ENCODE data around the gene PLK5.

The PLK5 gene

DNA sequence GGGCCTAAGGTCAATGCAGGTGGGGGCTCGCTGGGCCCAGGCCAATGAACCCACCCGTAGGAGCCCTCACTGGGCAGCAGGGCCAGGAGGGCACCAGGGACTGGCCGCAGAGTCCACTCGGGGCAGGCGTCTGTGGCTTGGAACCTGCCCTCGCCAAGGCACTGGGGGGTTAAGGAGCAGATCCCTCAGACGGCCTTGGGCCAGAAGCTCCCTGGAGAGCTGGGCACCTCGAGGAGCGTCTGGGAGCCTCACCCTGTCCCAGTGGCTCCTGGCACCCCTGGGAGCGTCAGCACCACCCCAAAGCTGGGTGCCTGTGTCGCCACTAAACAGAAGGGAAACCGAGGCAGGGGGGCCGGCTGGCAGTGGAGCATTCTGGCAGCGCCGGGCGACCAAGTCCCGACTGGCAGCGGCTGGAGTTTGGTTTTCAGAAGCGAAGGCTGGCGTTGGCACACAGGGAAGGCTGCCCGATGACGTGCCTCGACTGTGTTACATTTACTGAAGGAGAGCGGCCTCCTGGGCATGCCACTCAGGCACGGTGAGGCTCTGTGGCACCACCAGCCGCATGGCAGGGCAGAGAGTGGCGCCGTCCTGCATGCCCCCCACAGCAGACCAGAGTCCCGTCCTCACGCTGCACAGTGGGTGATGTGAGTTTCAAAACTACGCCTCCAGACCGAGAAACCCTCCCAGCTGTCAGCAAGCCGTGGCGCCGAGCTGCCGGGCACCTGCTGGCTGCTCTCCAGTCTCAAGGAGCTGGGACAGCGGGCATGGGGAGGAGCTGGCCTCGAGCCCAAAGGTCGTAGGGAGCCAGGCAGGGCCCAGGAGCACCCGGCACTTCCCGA lies 53.4 kb downstream of the PLK5 start:
- no peak for DNase-seq (ENCODE audit: low spot score)

DNA sequence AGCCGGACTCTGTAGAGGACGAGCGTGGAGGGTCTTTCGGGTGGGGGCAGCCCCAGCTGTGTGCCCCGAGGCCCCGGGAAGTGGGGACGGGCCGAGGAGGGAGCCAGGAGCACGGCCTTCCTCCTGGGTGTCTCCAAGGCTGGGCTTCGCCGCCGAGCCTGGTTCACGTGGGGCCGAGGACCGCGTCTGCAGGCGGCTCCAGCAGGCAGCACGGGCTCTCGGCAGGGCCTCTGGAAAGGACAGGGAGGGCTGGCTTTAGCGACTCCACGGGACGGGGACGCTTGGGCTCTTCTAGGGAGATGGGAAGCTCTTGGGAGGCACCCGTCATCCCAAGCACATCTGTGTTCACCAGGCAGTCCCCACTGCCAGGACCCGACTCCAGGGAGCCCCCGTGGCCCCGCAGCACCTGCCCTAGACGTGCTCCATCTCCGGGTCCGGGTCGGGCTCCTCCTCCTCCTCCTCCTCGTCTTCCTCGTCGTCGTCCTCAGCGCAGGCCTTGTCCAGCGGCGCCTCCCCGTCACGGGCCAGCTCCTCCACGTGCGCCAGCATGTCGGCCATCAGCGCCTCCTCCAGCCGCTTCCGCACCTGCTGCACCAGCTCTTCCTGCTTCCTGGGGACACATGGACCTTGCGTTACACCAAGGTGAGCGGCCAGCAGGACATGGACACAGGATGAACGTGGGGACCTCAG lies 54.2 kb downstream of the PLK5 start:
- no peak for DNase-seq (ENCODE audit: low spot score)

DNA sequence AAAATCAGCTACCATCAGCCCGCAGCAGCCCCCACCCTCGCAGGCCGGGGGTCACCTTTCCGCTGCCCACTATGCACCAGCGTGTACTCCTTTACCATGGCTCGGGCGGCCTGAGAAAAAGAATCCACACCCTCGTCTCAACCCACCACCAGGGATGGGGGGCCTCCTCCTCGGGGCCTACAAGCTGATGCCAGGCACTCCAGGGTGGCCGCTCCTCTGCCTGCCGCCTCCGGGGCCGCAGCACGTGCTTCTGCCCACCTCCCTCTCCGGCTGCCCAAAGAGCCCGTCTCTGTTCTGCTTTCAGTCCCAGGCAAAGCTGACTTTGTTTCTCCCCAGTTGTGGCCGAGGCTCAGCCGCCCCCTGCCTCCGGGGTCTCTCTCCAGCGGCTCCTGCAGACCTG lies 55.3 kb downstream of the PLK5 start:
- DNase-seq (ENCODE audit: low spot score) = no peak

DNA sequence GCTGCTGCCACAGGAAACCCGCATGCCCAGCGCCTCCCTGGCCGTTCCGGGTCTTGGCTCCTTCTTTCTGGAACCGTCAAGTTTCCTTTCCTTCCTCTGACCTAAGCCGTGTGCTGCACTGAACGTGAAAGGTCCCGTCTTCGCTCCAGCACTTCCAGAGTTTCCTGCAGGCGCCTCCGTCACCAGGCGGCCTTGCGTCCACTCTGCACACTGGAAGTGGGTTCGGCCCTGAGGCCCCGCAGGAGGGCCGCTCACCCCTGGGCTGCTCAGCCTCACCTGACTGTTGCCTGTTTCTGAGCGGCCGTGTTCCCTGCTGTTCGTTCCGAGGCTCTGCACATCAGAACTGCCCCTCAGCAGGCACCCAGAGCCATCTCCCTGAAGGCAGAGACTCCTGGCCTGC lies 56.5 kb downstream of the PLK5 start:
- DNase-seq (ENCODE audit: low spot score) = no peak

- DNase-seq (ENCODE audit: low spot score) = no peak
These were observed 57.1 kb downstream of the PLK5 start for GRCh38 chr19:1580957-1581356.

GRCh38 chr19:1582201-1582600 lies 58.3 kb downstream of the PLK5 start:
- DNase-seq (ENCODE audit: low spot score) = no peak

DNA sequence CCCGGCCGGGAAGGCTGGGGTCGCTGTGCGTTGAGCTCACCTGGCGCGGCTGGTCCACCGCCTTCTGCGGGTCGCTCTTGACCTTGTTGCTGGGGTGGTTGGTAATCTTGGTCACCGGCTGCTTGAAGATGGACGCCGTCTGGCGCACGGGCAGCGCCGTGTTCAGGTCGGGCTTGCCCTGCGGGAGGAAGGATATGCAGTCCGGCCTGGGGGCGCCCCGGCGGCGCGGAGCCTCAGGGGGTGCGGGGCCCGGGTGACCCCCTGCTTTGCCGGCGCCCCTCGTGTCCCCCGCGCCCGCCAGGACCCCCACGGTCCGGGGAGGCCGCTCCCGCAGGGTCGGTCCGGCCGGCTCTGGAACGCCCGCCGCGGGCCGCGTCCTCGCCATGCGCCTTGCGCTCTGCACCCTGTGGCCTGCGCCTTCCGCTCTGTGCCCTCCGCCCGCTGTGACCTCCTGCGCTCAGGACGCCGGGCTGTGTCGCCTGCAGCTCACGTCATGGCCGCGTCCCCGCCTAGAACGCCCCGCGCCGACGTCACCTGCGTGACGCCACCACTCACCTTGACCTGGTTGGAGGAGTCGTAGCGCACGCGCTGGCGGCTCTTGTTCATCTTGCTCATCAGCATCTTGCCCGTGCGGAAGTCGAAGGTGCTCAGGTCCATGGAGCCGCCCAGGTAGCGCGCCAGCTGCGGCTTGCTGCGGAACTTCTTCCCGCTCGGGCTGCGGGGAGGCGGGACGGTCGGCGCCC lies 60.8 kb downstream of the PLK5 start:
- no peak for DNase-seq (ENCODE audit: low spot score)

DNA sequence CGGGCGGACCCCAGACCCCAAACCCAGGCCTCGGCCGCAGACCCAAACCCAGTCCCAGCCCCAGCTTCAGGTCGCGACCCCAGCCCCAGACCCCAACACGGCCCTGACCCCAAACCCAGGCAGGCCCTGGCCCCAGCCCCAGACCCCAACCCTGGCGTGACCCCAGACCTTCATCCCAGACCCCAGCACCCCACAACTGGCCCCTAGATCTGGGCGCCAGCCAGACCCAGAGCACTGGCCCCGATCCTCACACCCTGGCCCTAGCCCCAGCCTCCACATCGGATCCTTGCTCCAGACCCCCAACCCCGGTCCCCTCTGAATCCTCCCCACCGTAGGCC lies 61.3 kb downstream of the PLK5 start:
- no peak for DNase-seq (ENCODE audit: low spot score)
